Measurements from ENCODE around the gene STAM2.

Gene STAM2

GRCh38 chr2:152072011-152072410 lies 103.6 kb downstream of the STAM2 start:
- Histone ChIP-seq H3K36me3 (ENCODE audit: control insufficient read depth, insufficient read depth, low read length) (no peaks in the 10 kb centered on the region), H3K27me3 (ENCODE audit: control insufficient read depth, insufficient read depth, low read length) (no peaks in the 10 kb centered on the region), H3K79me2 (no peaks in the 10 kb centered on the region), H3K4me3 (ENCODE audit: low read depth, low read length) (no peak overlapping the region), H3K4me1 (no peaks in the 10 kb centered on the region), H3K4me2 (ENCODE audit: low read length) (no peak overlapping the region), H3K9me3 (ENCODE audit: control insufficient read depth, low read length) (no peaks in the 10 kb centered on the region), H3K9ac (no peak overlapping the region), H2AFZ (no peak overlapping the region), H3K27ac (no peak overlapping the region)
- no peak for TF ChIP-seq CTCF (IDR thresholded peaks at IDR 0.05)

- TF ChIP-seq CTCF (IDR thresholded peaks at IDR 0.05), result no peak
- H3K27me3 ChIP-seq (ENCODE audit: control insufficient read depth, insufficient read depth, low read length), result no peaks in the 10 kb centered on the region
These were observed 104.0 kb downstream of the STAM2 start for GRCh38 chr2:152071518-152071917.

GRCh38 chr2:152071092-152071491 lies 104.5 kb downstream of the STAM2 start:
- no peaks in the 10 kb centered on the region for H3K9me3 ChIP-seq (ENCODE audit: control insufficient read depth, low read length)
- no peaks in the 10 kb centered on the region for H3K79me2 ChIP-seq

More at GRCh38 chr2:152071518-152071917, 104.0 kb downstream of the STAM2 start:
- Histone ChIP-seq H3K4me3 (ENCODE audit: low read depth, low read length) (no peak overlapping the region), H3K79me2 (no peaks in the 10 kb centered on the region), H3K9me3 (ENCODE audit: control insufficient read depth, low read length) (no peaks in the 10 kb centered on the region), H3K9ac (no peak overlapping the region), H2AFZ (no peak overlapping the region), H3K36me3 (ENCODE audit: control insufficient read depth, insufficient read depth, low read length) (no peaks in the 10 kb centered on the region), H3K4me2 (ENCODE audit: low read length) (no peak overlapping the region), H3K27ac (no peak overlapping the region), H3K4me1 (no peaks in the 10 kb centered on the region)

GRCh38 chr2:152068226-152068625 lies 107.3 kb downstream of the STAM2 start:
- Histone ChIP-seq H3K9ac (no peak overlapping the region), H3K9me3 (ENCODE audit: control insufficient read depth, low read length) (no peaks in the 10 kb centered on the region), H3K36me3 (ENCODE audit: control insufficient read depth, insufficient read depth, low read length) (no peaks in the 10 kb centered on the region), H3K27me3 (ENCODE audit: control insufficient read depth, insufficient read depth, low read length) (no peaks in the 10 kb centered on the region), H3K27ac (no peak overlapping the region), H3K4me2 (ENCODE audit: low read length) (no peak overlapping the region), H3K4me3 (ENCODE audit: low read depth, low read length) (no peak overlapping the region), H3K79me2 (no peaks in the 10 kb centered on the region), H3K4me1 (no peaks in the 10 kb centered on the region), H2AFZ (no peak overlapping the region)
- TF ChIP-seq CTCF (IDR thresholded peaks at IDR 0.05), result no peak

More at GRCh38 chr2:152071092-152071491, 104.5 kb downstream of the STAM2 start:
- H3K4me2 ChIP-seq (ENCODE audit: low read length), result no peak overlapping the region
- no peak overlapping the region for H3K9ac ChIP-seq
- no peaks in the 10 kb centered on the region for H3K4me1 ChIP-seq
- TF ChIP-seq CTCF (IDR thresholded peaks at IDR 0.05), result no peak
- no peak overlapping the region for H3K27ac ChIP-seq
- H3K36me3 ChIP-seq (ENCODE audit: control insufficient read depth, insufficient read depth, low read length), result no peaks in the 10 kb centered on the region
- H3K27me3 ChIP-seq (ENCODE audit: control insufficient read depth, insufficient read depth, low read length), result no peaks in the 10 kb centered on the region
- no peak overlapping the region for H3K4me3 ChIP-seq (ENCODE audit: low read depth, low read length)
- no peak overlapping the region for H2AFZ ChIP-seq

GRCh38 chr2:152067823-152068222 lies 107.7 kb downstream of the STAM2 start:
- no peak overlapping the region for H2AFZ ChIP-seq
- no peaks in the 10 kb centered on the region for H3K4me1 ChIP-seq
- H3K27ac ChIP-seq, result no peak overlapping the region
- H3K4me2 ChIP-seq (ENCODE audit: low read length), result no peak overlapping the region
- no peaks in the 10 kb centered on the region for H3K9me3 ChIP-seq (ENCODE audit: control insufficient read depth, low read length)
- H3K4me3 ChIP-seq (ENCODE audit: low read depth, low read length), result no peak overlapping the region
- H3K79me2 ChIP-seq, result no peaks in the 10 kb centered on the region
- H3K9ac ChIP-seq, result no peak overlapping the region
- H3K27me3 ChIP-seq (ENCODE audit: control insufficient read depth, insufficient read depth, low read length), result no peaks in the 10 kb centered on the region
- no peak for TF ChIP-seq CTCF (IDR thresholded peaks at IDR 0.05)
- no peaks in the 10 kb centered on the region for H3K36me3 ChIP-seq (ENCODE audit: control insufficient read depth, insufficient read depth, low read length)

Data from parathyroid adenoma (tissue), 2 donors.